GM12872 (cell line): ENCODE data around the gene GDE1.

ENCODE experiments used
- TF ChIP-seq, protein P1 (sequence below): IDR thresholded peaks from 3 replicates; pipeline ENCODE4 v1.5.1; 2011; ENCODE audit warnings: low read depth, mild to moderate bottlenecking, low read length, moderate library complexity; ENCODE audit not compliant: insufficient read depth

GDE1 gene

DNA sequence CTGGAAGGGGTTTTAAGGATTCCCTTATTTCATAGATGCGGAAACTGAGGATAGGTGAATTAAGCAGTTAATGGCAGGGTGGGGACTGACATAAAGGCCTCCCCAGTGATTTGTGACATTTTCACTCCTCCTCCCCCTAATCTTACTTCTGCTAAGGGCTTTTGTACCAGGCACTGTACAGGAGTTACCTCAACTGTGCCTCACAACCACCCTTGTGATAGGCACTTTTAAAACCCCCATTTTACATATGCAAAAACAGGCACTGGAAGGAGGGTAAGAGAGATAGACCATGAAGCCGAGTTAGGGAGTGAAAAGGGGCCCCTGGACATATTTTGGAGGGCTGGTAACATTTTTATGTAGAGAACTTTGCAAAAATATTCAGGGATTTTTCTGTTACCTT, 862 bp upstream of the GDE1 start:
- TF ChIP-seq, protein P1, sequence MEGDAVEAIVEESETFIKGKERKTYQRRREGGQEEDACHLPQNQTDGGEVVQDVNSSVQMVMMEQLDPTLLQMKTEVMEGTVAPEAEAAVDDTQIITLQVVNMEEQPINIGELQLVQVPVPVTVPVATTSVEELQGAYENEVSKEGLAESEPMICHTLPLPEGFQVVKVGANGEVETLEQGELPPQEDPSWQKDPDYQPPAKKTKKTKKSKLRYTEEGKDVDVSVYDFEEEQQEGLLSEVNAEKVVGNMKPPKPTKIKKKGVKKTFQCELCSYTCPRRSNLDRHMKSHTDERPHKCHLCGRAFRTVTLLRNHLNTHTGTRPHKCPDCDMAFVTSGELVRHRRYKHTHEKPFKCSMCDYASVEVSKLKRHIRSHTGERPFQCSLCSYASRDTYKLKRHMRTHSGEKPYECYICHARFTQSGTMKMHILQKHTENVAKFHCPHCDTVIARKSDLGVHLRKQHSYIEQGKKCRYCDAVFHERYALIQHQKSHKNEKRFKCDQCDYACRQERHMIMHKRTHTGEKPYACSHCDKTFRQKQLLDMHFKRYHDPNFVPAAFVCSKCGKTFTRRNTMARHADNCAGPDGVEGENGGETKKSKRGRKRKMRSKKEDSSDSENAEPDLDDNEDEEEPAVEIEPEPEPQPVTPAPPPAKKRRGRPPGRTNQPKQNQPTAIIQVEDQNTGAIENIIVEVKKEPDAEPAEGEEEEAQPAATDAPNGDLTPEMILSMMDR = no peak

GRCh38 chr16:19522397-19522732, 467 bp upstream of the GDE1 start:
- TF ChIP-seq, protein P1 = no peak

DNA sequence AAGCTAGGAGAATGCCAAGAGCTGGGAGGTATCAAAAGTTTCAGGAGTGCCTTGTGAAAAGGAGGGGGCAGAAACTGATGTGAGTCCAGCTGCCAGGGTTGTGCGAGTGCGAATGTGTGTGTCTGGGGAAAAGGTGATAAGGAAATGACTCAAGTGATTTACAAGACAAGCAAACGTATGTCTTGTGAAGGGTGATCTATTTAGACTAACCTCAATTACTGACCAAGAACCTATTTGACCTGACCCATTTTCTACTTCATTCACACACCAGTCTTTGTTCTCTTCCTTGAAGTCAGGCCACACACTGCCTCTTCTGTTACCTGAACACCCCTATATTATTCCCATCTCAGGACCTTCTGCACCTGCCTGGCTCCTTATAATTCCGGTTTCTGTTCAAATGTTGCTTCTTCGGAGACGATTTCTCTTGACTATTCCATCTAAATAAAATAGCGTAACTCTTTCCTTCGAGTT, 1.0 kb downstream of the GDE1 start:
- TF ChIP-seq, protein P1 = no peak

- TF ChIP-seq, protein P1 = no peak
Measured at GRCh38 chr16:19518388-19518787, 3.5 kb downstream of the GDE1 start.

- TF ChIP-seq, protein P1 = no peak
Measured at GRCh38 chr16:19517424-19518089, 4.3 kb downstream of the GDE1 start.

GRCh38 chr16:19515757-19516156, 6.1 kb downstream of the GDE1 start:
- TF ChIP-seq, protein P1 = no peak

GRCh38 chr16:19513377-19514053, 8.4 kb downstream of the GDE1 start:
- TF ChIP-seq, protein P1 = no peak
